Mucosa of stomach (tissue), 1 donor: Measurements from ENCODE around the gene SMPDL3A.

Source experiments
- H3K27me3 ChIP-seq: one replicate; pipeline ENCODE4 v1.7.0; 2013; ENCODE audit warnings: mild to moderate bottlenecking, low read length; ENCODE audit not compliant: control insufficient read depth, insufficient read depth
- H3K36me3 ChIP-seq: one replicate; pipeline ENCODE4 v1.7.0; 2013; ENCODE audit warnings: low read length; ENCODE audit not compliant: control insufficient read depth, insufficient read depth
- H3K4me1 ChIP-seq: one replicate; pipeline ENCODE4 v1.7.0; 2013; ENCODE audit warnings: mild to moderate bottlenecking, low read length; ENCODE audit not compliant: control insufficient read depth, insufficient read depth
- H3K4me3 ChIP-seq: one replicate; pipeline ENCODE4 v1.7.0; 2013; ENCODE audit warnings: low read length
- H3K9ac ChIP-seq: one replicate; pipeline ENCODE4 v1.7.0; 2013; ENCODE audit warnings: mild to moderate bottlenecking, low read length, moderate library complexity
- H3K9me3 ChIP-seq: one replicate; pipeline ENCODE4 v1.7.0; 2013; ENCODE audit warnings: mild to moderate bottlenecking, low read length, moderate library complexity; ENCODE audit not compliant: control insufficient read depth
- donor health status: Pancreatic carcinoma.

Gene SMPDL3A

DNA sequence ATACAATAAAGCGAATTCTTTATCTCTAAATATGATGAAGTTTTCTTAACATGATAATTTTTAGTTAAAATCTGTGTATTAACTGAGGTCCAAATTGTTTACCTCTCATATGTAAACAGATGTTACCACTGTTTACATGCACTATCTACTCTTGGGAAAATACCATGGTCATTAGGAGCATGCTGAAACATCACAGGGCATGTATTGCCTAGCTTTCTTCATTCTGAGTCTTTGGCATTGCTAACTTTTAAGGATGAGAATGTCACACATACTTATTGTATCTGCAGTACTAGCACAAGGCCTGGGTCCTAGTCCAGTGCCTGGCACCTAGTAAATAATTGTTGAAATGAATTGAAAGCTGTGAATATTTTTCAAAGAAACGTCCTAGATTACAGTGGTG, 20.6 kb downstream of the SMPDL3A start:
- Histone ChIP-seq H3K9ac (no peak overlapping the region), H3K9me3 (no peaks in the 10 kb centered on the region), H3K4me1 (peaks cover 9% of the 10 kb centered on the region), H3K4me3 (no peak overlapping the region), H3K36me3 (no peaks in the 10 kb centered on the region), H3K27me3 (no peaks in the 10 kb centered on the region)

DNA sequence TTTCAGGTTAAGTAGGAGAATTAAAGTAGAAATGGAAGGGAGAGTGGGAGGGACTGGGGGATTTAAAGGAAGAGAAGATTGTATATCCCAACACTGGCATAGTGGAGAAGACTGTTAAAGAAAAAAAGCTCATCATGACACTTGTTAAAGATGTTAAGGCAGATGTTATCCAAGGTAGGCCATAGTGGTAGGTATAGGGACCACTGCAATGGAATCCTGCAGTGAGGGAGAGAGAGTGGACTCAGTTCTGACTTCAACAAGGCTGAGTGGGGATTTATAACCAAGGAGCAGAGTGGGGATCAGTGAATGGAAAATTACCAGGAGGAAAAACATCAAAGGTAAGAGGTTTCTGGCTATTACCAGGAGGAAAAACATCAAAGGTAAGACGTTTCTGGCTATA, 21.1 kb downstream of the SMPDL3A start:
- Histone ChIP-seq H3K4me3 (no peak overlapping the region), H3K9ac (no peak overlapping the region), H3K4me1 (peaks cover 9% of the 10 kb centered on the region), H3K9me3 (no peaks in the 10 kb centered on the region), H3K36me3 (no peaks in the 10 kb centered on the region), H3K27me3 (no peaks in the 10 kb centered on the region)

DNA sequence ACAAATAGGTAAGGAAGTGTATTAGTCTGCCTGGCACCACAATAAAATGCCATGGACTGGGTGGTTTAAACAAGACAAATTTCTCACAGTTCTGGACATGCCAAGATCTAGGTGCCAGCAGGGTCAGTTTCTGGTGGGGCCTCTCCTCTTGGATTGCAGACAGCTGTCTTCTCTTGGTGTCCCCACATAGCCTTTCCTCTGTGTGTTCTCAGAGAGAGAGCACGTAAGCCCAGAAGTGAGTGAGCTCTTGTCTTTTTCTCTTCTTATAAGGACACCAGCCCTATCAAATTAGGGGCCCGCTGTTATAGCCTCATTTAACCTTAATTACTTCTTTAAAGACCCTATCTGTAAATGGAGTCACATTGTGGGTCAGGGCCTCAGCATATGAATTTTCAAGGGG, 28.3 kb downstream of the SMPDL3A start:
- no peaks in the 10 kb centered on the region for H3K36me3 ChIP-seq
- H3K9ac ChIP-seq = no peak overlapping the region
- H3K27me3 ChIP-seq = no peaks in the 10 kb centered on the region
- no peak overlapping the region for H3K4me3 ChIP-seq
- H3K4me1 ChIP-seq = no peaks in the 10 kb centered on the region
- H3K9me3 ChIP-seq = no peaks in the 10 kb centered on the region

DNA sequence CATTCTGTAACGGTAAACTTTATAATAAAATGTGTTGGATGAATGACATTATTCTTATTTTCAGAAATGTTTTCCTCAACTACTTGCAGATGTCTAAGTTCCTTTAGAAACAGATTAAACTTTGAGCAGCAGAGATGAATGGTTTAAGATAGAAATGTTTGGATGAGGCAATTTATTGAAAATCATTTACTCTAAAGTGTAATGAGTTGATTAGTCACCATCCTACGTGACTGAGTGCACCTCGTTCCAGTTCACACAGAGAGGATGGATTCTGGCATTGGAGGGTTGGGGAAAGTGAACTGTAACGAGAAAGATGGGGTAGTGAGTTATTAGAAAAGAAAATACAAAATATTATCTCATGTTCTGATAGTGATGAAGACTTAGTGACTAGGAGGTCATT, 28.7 kb downstream of the SMPDL3A start:
- Histone ChIP-seq H3K4me3 (no peak overlapping the region), H3K9ac (no peak overlapping the region), H3K4me1 (no peaks in the 10 kb centered on the region), H3K9me3 (no peaks in the 10 kb centered on the region), H3K36me3 (no peaks in the 10 kb centered on the region), H3K27me3 (no peaks in the 10 kb centered on the region)

DNA sequence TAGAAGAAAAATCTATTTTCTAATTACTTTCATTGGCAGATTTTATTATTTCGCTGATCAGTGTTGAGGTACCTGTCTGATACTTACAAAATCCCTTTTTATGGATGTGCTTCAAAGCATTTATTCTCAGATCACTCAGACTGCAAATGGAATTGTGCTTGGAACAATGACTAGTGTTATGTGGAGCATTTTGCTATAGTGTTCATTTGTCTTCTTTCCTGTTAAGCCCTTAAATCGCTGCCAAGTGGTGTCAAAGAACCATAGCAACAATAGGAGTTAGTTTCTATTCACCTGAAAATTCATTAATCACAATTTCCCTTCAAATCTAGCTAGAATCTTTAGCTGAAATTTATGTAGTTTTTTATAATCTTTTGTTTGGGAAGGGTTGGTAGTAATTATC, 29.8 kb downstream of the SMPDL3A start:
- H3K4me1 ChIP-seq = no peaks in the 10 kb centered on the region
- no peaks in the 10 kb centered on the region for H3K36me3 ChIP-seq
- H3K27me3 ChIP-seq = no peaks in the 10 kb centered on the region
- no peak overlapping the region for H3K4me3 ChIP-seq
- no peak overlapping the region for H3K9ac ChIP-seq
- H3K9me3 ChIP-seq = no peaks in the 10 kb centered on the region

DNA sequence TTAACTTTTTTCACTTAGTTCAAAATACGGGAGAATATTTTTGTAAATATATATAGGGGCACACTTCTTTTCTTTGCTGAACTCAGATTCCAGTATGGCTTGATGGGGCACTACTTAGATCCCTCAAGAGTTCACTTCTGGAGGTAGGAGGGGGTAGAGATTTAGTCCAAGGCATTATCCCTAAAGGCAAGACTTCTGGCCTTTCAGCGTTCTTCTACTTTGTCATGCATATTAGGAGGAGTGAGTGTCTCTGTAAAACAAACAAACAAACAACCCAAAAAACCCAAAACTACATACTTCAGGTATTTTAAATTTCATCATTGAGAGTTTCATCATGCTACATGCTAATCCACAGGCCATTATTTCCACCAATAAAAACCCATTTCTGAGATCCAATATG, 32.0 kb downstream of the SMPDL3A start:
- Histone ChIP-seq H3K27me3 (no peaks in the 10 kb centered on the region), H3K9ac (no peak overlapping the region), H3K4me3 (no peak overlapping the region), H3K36me3 (no peaks in the 10 kb centered on the region), H3K9me3 (no peaks in the 10 kb centered on the region), H3K4me1 (no peaks in the 10 kb centered on the region)

DNA sequence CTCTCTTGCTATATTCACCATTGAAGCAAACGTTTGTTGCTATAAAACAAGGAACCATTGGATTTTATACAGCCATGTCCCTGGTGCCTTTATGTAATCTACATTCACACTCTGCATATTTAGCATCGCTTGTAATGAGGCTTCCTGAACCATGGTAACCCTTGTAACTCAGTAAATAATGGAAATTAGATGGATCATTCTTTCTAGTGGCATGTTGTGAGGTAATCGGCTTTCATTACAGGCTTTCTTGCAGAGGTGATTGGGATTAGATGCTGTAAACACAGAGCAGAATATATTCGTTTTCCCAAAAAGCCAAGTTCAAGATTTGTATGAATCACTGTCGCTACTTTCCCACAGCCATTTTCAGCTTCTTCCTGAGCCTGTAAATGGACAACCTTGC, 36.1 kb downstream of the SMPDL3A start:
- no peak overlapping the region for H3K4me3 ChIP-seq
- no peaks in the 10 kb centered on the region for H3K4me1 ChIP-seq
- no peaks in the 10 kb centered on the region for H3K27me3 ChIP-seq
- no peak overlapping the region for H3K9ac ChIP-seq
- no peaks in the 10 kb centered on the region for H3K36me3 ChIP-seq
- H3K9me3 ChIP-seq = no peaks in the 10 kb centered on the region

DNA sequence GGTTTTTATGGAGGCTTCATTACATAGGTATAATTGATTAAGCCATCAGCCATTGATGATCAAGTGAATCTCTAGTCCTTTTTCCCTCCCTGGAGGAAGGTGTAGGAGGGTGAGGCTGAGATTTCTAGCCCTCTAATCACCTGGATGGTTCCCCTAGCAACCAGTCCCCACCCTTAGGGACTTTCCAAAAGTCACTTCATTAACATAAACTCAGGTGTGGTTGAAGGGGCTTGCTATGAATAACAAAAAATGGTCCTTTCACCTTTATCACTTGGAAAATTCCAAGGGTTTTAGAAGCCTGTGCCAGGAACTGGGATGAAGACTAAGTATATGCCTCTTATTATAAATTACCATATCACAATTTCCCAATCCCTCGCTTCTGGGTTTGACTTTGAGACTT, 40.4 kb downstream of the SMPDL3A start:
- no peaks in the 10 kb centered on the region for H3K27me3 ChIP-seq
- no peak overlapping the region for H3K4me3 ChIP-seq

DNA sequence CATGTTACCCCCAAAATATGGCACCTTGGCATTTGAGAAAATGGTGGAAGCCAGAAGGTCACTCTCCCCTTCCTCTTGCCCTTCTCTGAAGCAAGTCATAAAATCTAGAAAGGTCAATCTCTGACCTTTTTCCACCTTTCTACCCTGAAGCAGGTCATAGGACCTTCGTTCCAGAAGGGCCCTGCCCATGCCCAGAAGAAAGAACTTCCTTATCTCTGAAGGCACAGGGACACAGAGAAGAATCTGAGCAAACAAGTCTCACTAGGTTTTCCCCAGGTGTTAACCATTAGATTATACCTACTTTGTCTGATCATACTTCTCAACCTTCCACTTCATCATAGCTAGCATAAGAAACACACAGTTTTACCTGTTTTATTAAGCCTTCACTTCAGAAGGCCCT, 42.5 kb downstream of the SMPDL3A start:
- no peaks in the 10 kb centered on the region for H3K36me3 ChIP-seq
- H3K9ac ChIP-seq = no peak overlapping the region
- no peaks in the 10 kb centered on the region for H3K4me1 ChIP-seq
- no peaks in the 10 kb centered on the region for H3K9me3 ChIP-seq
- no peak overlapping the region for H3K4me3 ChIP-seq
- no peaks in the 10 kb centered on the region for H3K27me3 ChIP-seq

More for the DNA sequence above, 40.4 kb downstream of the SMPDL3A start:
- Histone ChIP-seq H3K4me1 (no peaks in the 10 kb centered on the region), H3K9ac (no peak overlapping the region), H3K9me3 (no peaks in the 10 kb centered on the region), H3K36me3 (no peaks in the 10 kb centered on the region)

DNA sequence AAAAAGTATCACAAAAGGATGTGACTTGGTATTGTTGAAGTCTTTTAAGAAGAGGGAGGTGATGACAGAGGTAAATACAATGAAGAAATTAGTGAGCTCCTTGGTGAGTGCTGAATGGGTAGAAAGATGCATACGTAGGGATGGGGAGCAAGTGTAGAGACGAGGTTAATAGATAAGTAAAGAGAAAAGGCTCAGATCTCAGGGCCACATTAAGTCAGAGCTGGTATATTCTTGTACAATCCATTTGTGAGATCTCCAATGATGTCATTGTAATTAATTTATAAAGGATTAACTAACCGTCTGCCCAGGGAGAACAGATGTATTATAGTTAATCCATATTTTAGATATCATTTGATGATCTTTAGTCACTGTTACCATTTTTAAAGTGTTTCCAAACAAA, 43.4 kb downstream of the SMPDL3A start:
- Histone ChIP-seq H3K27me3 (no peaks in the 10 kb centered on the region), H3K36me3 (no peaks in the 10 kb centered on the region), H3K9me3 (no peaks in the 10 kb centered on the region), H3K4me1 (no peaks in the 10 kb centered on the region), H3K9ac (no peak overlapping the region), H3K4me3 (no peak overlapping the region)

DNA sequence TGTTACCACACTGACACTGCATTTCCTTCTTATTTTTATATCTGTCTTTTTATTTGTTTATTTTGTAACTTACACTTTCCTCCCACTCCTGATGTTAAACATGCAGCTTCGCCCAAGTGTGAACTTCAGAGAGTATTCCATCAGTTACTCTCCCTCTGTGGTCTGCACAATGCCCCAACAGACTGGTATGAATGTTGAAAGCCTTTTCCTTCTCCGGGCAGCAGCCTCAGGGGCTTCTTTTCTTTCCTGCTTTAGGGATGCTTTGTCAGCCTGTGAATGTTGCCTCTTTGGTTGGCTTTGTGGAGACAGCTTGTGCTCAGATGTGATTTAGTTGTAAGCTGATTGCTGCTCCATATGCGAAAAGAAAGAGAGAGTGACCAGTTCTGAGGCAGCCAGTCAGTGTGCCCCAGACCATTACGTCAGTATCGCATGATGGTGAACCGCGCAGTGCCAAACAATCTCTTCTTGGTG, 44.0 kb downstream of the SMPDL3A start:
- Histone ChIP-seq H3K9ac (no peak overlapping the region), H3K4me1 (no peaks in the 10 kb centered on the region), H3K4me3 (no peak overlapping the region), H3K36me3 (no peaks in the 10 kb centered on the region), H3K27me3 (no peaks in the 10 kb centered on the region), H3K9me3 (no peaks in the 10 kb centered on the region)

DNA sequence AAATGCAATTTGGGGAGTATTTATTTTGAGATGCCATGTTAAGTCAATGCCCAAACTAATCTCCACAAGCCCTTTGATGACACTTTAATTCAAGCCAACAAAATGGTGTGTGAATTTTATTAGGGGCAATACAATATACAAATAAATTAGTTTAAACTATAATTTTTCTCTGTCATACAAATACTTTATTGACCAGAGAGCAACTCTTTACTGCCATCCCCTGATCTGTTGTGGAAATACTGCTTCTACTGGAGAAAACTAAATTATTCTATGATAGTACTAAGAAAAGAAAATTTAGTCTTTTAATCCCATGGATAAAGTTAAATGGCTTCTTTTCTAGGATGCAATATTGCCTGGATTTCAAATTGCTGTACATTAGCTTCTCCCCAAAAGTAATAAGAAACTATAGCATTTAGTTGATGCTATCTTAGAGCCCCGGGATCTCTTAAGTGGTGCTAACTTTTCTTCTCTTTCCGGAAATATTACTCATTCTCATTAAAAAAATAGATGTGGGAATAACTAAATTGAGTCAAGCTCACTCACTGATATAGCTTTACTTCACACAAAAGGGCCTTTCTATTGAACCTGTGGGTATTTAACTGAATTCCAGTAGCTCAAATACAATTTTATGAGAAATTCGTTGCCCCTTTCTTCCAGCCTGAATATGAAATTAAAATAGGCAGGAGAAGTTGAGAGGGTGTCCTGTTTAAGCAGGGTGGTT, 49.2 kb downstream of the SMPDL3A start:
- Histone ChIP-seq H3K9ac (no peak overlapping the region), H3K4me1 (peaks cover 14% of the 10 kb centered on the region), H3K4me3 (no peak overlapping the region), H3K27me3 (no peaks in the 10 kb centered on the region), H3K36me3 (no peaks in the 10 kb centered on the region), H3K9me3 (no peaks in the 10 kb centered on the region)

DNA sequence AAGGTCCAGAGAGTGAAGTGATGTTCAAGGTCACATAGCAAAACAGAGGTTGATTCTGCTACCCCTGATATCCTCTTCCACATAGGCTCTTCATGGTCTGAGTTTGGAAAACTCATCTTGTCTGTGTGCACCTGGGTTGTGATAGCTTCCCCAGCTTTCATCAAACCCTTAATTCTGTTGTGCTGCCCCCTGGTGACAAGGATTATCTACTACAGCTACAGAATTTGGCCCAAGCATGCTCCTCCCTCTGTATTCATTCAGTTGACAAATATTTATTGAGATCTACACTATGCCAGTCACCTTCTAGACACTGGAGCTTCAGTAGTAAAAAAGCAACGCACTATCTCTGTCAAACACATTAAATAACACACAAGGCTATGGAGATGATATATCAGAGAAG, 50.4 kb downstream of the SMPDL3A start:
- Histone ChIP-seq H3K36me3 (no peaks in the 10 kb centered on the region), H3K9ac (no peak overlapping the region), H3K4me3 (no peak overlapping the region)

More for the DNA sequence above, 50.4 kb downstream of the SMPDL3A start:
- Histone ChIP-seq H3K4me1 (peaks cover 14% of the 10 kb centered on the region), H3K9me3 (no peaks in the 10 kb centered on the region), H3K27me3 (no peaks in the 10 kb centered on the region)
